ENCODE data around the gene FTL. TPM values are rescaled to one million over a fixed set of nuclear protein-coding genes. Genes with fewer than 3 reads are reported as not detected.

Gene FTL
- total and polyA plus RNA-seq, 4 donors: 830 to 1,568 (median 1,226) TPM

GRCh38 chr19:48988860-48989259 lies 23.8 kb downstream of the FTL start:
- H3K27me3 ChIP-seq (ENCODE audit: control insufficient read depth, insufficient read depth, low read length): no peaks in the 10 kb centered on the region
- H3K9me3 ChIP-seq (ENCODE audit: control insufficient read depth, insufficient read depth, low read length): no peaks in the 10 kb centered on the region
- no peak overlapping the region for H3K4me3 ChIP-seq (ENCODE audit: low read depth, low read length)
- H3K27ac ChIP-seq (ENCODE audit: low read depth, low read length): no peak overlapping the region
- peaks cover 25% of the 10 kb centered on the region for H3K4me1 ChIP-seq (ENCODE audit: control insufficient read depth, insufficient read depth, low read length)
- DNase-seq (ENCODE audit: low read depth in 4 of 6, low spot score in 6 of 6): no peak
- WGBS (ENCODE audit: insufficient coverage): 98% methylated on average over 6 of the region's 9 CpGs
- H3K36me3 ChIP-seq (ENCODE audit: control insufficient read depth, insufficient read depth, low read length): peaks cover 71% of the 10 kb centered on the region

GRCh38 chr19:48989701-48990291 lies 24.7 kb downstream of the FTL start:
- peaks cover 34% of the 10 kb centered on the region for H3K4me1 ChIP-seq (ENCODE audit: control insufficient read depth, insufficient read depth, low read length)
- no peaks in the 10 kb centered on the region for H3K27me3 ChIP-seq (ENCODE audit: control insufficient read depth, insufficient read depth, low read length)
- no peaks in the 10 kb centered on the region for H3K9me3 ChIP-seq (ENCODE audit: control insufficient read depth, insufficient read depth, low read length)
- H3K4me3 ChIP-seq (ENCODE audit: low read depth, low read length): no peak overlapping the region
- H3K27ac ChIP-seq (ENCODE audit: low read depth, low read length): no peak overlapping the region
- no peak for DNase-seq (ENCODE audit: low read depth in 4 of 6, low spot score in 6 of 6)
- H3K36me3 ChIP-seq (ENCODE audit: control insufficient read depth, insufficient read depth, low read length): peaks cover 63% of the 10 kb centered on the region
- 87% methylated on average over 11 of the region's 17 CpGs for WGBS (ENCODE audit: insufficient coverage)

GRCh38 chr19:48990400-48990799 lies 25.3 kb downstream of the FTL start:
- 84% methylated on average over 4 of the region's 4 CpGs for WGBS (ENCODE audit: insufficient coverage)
- Histone ChIP-seq H3K27ac (ENCODE audit: low read depth, low read length) (no peak overlapping the region), H3K9me3 (ENCODE audit: control insufficient read depth, insufficient read depth, low read length) (no peaks in the 10 kb centered on the region), H3K36me3 (ENCODE audit: control insufficient read depth, insufficient read depth, low read length) (peaks cover 57% of the 10 kb centered on the region), H3K4me1 (ENCODE audit: control insufficient read depth, insufficient read depth, low read length) (peaks cover 35% of the 10 kb centered on the region), H3K4me3 (ENCODE audit: low read depth, low read length) (no peak overlapping the region), H3K27me3 (ENCODE audit: control insufficient read depth, insufficient read depth, low read length) (no peaks in the 10 kb centered on the region)
- no peak for DNase-seq (ENCODE audit: low read depth in 4 of 6, low spot score in 6 of 6)

GRCh38 chr19:48991011-48991609 lies 26.0 kb downstream of the FTL start:
- H3K4me1 ChIP-seq (ENCODE audit: control insufficient read depth, insufficient read depth, low read length): peaks cover 35% of the 10 kb centered on the region
- WGBS (ENCODE audit: insufficient coverage): 90% methylated on average over 22 of the region's 22 CpGs
- no peak for DNase-seq (ENCODE audit: low read depth in 4 of 6, low spot score in 6 of 6)
- H3K27ac ChIP-seq (ENCODE audit: low read depth, low read length): peak overlapping the region; percentile 97
- peaks cover 50% of the 10 kb centered on the region for H3K36me3 ChIP-seq (ENCODE audit: control insufficient read depth, insufficient read depth, low read length)
- H3K9me3 ChIP-seq (ENCODE audit: control insufficient read depth, insufficient read depth, low read length): no peaks in the 10 kb centered on the region
- no peak overlapping the region for H3K4me3 ChIP-seq (ENCODE audit: low read depth, low read length)
- no peaks in the 10 kb centered on the region for H3K27me3 ChIP-seq (ENCODE audit: control insufficient read depth, insufficient read depth, low read length)

DNA sequence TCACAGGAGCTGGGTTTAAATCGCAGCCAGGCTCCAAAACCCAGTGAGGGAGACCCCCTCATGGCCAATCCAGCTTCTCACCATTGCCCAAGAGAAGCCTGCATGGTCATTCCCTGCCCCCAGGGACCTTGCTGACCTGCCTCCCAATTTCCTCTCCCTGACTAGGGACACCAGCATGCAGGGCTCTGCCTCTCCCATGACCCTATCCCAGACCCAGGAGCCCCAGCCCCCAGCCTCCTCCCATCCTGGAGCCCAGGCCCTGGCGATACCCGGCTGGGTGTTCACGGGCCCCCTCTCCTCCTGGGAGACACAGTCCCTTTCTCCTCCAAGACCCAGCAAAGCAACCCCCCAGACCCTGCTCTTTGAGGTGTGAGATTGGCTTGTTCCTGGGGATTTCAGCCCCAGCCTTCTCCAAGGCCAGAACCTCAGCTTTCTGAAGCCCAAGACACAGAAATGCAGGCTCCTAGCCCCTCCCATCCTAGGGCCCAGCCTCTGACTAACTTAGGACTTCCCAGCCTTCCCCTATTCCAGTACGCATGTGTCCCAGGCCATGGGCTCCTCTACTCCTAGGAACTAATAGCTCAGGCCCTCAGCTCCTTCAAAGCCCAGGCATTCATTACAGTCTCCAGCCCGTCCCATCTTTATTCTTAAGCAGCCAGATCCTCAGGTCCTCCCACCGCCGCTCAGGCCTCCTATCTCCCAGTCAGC lies 26.9 kb downstream of the FTL start:
- WGBS (ENCODE audit: insufficient coverage): 25% methylated on average over 5 of the region's 8 CpGs
- DNase-seq (ENCODE audit: low read depth in 4 of 6, low spot score in 6 of 6): peak in 2 of 6 donors; percentile 38 to 57
- Histone ChIP-seq H3K36me3 (ENCODE audit: control insufficient read depth, insufficient read depth, low read length) (peaks cover 43% of the 10 kb centered on the region), H3K27ac (ENCODE audit: low read depth, low read length) (peak overlapping the region; percentile 97), H3K4me3 (ENCODE audit: low read depth, low read length) (peak overlapping the region; percentile 90), H3K27me3 (ENCODE audit: control insufficient read depth, insufficient read depth, low read length) (no peaks in the 10 kb centered on the region), H3K9me3 (ENCODE audit: control insufficient read depth, insufficient read depth, low read length) (no peaks in the 10 kb centered on the region), H3K4me1 (ENCODE audit: control insufficient read depth, insufficient read depth, low read length) (peaks cover 35% of the 10 kb centered on the region)

DNA sequence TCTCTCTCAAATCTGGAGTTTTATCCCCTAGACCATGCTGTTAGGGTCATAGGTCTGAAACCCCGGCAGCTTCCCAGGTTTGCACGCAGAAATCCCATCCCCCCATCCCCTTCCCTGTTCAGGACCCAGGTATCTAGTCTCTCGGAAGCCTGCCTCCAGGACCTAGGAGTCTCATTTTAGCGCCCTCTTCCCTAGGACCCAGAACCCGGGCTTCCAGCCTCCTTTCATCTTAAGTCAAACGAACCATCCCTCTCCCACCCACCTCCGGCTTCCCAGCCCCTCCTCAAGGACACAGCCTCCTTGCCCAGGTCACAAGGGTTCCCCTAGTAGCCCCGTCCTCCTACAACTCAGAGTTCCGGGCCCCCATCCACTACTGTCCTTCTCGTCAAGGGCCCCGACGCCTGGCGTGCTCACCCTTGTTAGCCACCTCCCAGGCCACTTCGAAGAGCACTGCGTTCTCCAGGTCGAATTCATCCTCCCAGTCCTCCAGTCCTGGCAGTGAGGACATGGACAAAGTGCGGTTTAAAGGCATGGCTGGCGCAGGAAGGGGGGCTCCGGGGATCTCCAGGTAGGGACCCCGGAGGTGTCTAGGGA lies 27.6 kb downstream of the FTL start:
- Histone ChIP-seq H3K4me3 (ENCODE audit: low read depth, low read length) (peak overlapping the region; percentile 90), H3K4me1 (ENCODE audit: control insufficient read depth, insufficient read depth, low read length) (peaks cover 35% of the 10 kb centered on the region), H3K27me3 (ENCODE audit: control insufficient read depth, insufficient read depth, low read length) (no peaks in the 10 kb centered on the region), H3K27ac (ENCODE audit: low read depth, low read length) (peak overlapping the region; percentile 97), H3K36me3 (ENCODE audit: control insufficient read depth, insufficient read depth, low read length) (peaks cover 38% of the 10 kb centered on the region), H3K9me3 (ENCODE audit: control insufficient read depth, insufficient read depth, low read length) (no peaks in the 10 kb centered on the region)
- no peak for DNase-seq (ENCODE audit: low read depth in 4 of 6, low spot score in 6 of 6)
- WGBS (ENCODE audit: insufficient coverage): under 1% methylated on average over 20 of the region's 20 CpGs

- Histone ChIP-seq H3K4me3 (ENCODE audit: low read depth, low read length) (peak within 1 kb of the TSS; percentile 90), H3K27ac (ENCODE audit: low read depth, low read length) (peak within 1 kb of the TSS; percentile 98), H3K4me1 (ENCODE audit: control insufficient read depth, insufficient read depth, low read length) (peaks cover 35% of the 10 kb centered on the region), H3K9me3 (ENCODE audit: control insufficient read depth, insufficient read depth, low read length) (no peaks in the 10 kb centered on the region), H3K27me3 (ENCODE audit: control insufficient read depth, insufficient read depth, low read length) (no peaks in the 10 kb centered on the region), H3K36me3 (ENCODE audit: control insufficient read depth, insufficient read depth, low read length) (peaks cover 31% of the 10 kb centered on the region)
- DNase-seq (ENCODE audit: low read depth in 4 of 6, low spot score in 6 of 6): peak; percentile 99 to 100 (median 100)
- under 1% methylated on average over 51 of the region's 56 CpGs for WGBS (ENCODE audit: insufficient coverage)
Observed at GRCh38 chr19:48993175-48994034, 28.3 kb downstream of the FTL start, which contains the start of the genes GYS1 and RUVBL2. GYS1 (minus strand) TSS chr19:48993309; CDS start chr19:48993112, 197 bp downstream. RUVBL2 (plus strand) TSS chr19:48993887; CDS start chr19:48993912, 25 bp downstream.

GRCh38 chr19:48994035-48994386 lies 28.9 kb downstream of the FTL start:
- no peaks in the 10 kb centered on the region for H3K9me3 ChIP-seq (ENCODE audit: control insufficient read depth, insufficient read depth, low read length)
- peak overlapping the region; percentile 90 for H3K4me3 ChIP-seq (ENCODE audit: low read depth, low read length)
- H3K27ac ChIP-seq (ENCODE audit: low read depth, low read length): peak overlapping the region; percentile 98
- H3K27me3 ChIP-seq (ENCODE audit: control insufficient read depth, insufficient read depth, low read length): no peaks in the 10 kb centered on the region
- DNase-seq (ENCODE audit: low read depth in 4 of 6, low spot score in 6 of 6): no peak
- WGBS (ENCODE audit: insufficient coverage): 1% methylated on average over 7 of the region's 13 CpGs
- H3K4me1 ChIP-seq (ENCODE audit: control insufficient read depth, insufficient read depth, low read length): peaks cover 35% of the 10 kb centered on the region
- H3K36me3 ChIP-seq (ENCODE audit: control insufficient read depth, insufficient read depth, low read length): peaks cover 26% of the 10 kb centered on the region

GRCh38 chr19:48997972-48998371 lies 32.9 kb downstream of the FTL start:
- no peak for DNase-seq (ENCODE audit: low read depth in 4 of 6, low spot score in 6 of 6)
- H3K9me3 ChIP-seq (ENCODE audit: control insufficient read depth, insufficient read depth, low read length): no peaks in the 10 kb centered on the region
- H3K4me3 ChIP-seq (ENCODE audit: low read depth, low read length): no peak overlapping the region
- H3K27me3 ChIP-seq (ENCODE audit: control insufficient read depth, insufficient read depth, low read length): no peaks in the 10 kb centered on the region
- H3K4me1 ChIP-seq (ENCODE audit: control insufficient read depth, insufficient read depth, low read length): peaks cover 10% of the 10 kb centered on the region
- 42% methylated on average over 5 of the region's 5 CpGs for WGBS (ENCODE audit: insufficient coverage)
- peaks cover 28% of the 10 kb centered on the region for H3K36me3 ChIP-seq (ENCODE audit: control insufficient read depth, insufficient read depth, low read length)
- no peak overlapping the region for H3K27ac ChIP-seq (ENCODE audit: low read depth, low read length)
